GM12891 (cell line): ENCODE data around the gene C6orf52.
"Not testable (repeated sequence)": the region's sequence is repeated elsewhere in the genome, so short reads cannot be mapped to it uniquely, and the experiment has no call there.

Experiments used
- DNase-seq: peaks from one replicate; pipeline ENCODE4 v3.0.0; 2011; ENCODE audit warnings: low spot score; ENCODE audit not compliant: insufficient read length
- FAIRE-seq: peaks from 2 replicates; lab custom pipeline; 2011; peaks lifted over from hg19 to GRCh38; lab: Jason Lieb, UNC
- PAX5 ChIP-seq: IDR thresholded peaks from 2 replicates; pipeline ENCODE4 v1.6.1; 2011; ENCODE audit warnings: low read length, moderate library complexity, mild to moderate bottlenecking; ENCODE audit not compliant: insufficient read depth, severe bottlenecking
- POLR2A ChIP-seq: IDR thresholded peaks from 2 replicates; pipeline ENCODE4 v1.6.1; 2011; ENCODE audit warnings: low read depth, low read length, control low read depth
- POLR2AphosphoS5 ChIP-seq: IDR thresholded peaks from 2 replicates; pipeline ENCODE4 v1.6.1; 2011; ENCODE audit warnings: low read depth, low read length, control low read depth
- POU2F2 ChIP-seq: IDR thresholded peaks from 2 replicates; pipeline ENCODE4 v1.6.1; 2011; ENCODE audit warnings: low read depth, mild to moderate bottlenecking, control low read depth, low read length, moderate library complexity
- SPI1 ChIP-seq: IDR thresholded peaks from 2 replicates; pipeline ENCODE4 v1.6.1; 2011; ENCODE audit warnings: low read depth, low read length, control low read depth
- TAF1 ChIP-seq: IDR thresholded peaks from 2 replicates; pipeline ENCODE4 v1.6.1; 2011; ENCODE audit warnings: low read depth, low read length, control low read depth

C6orf52 gene

GRCh38 chr6:10682355-10682988, 11.9 kb downstream of the C6orf52 start:
- no peak for FAIRE-seq
- no peak for DNase-seq
- TF ChIP-seq POLR2AphosphoS5 = no peak
- no peak for TF ChIP-seq TAF1
- TF ChIP-seq POLR2A = no peak
- no peak for TF ChIP-seq PAX5
- no peak for TF ChIP-seq POU2F2
- TF ChIP-seq SPI1 = no peak

GRCh38 chr6:10681795-10682194, 12.6 kb downstream of the C6orf52 start:
- TF ChIP-seq SPI1 (no peak), POLR2A (no peak), POU2F2 (no peak), POLR2AphosphoS5 (no peak), PAX5 (no peak), TAF1 (no peak)
- DNase-seq (no peak), FAIRE-seq (no peak)

GRCh38 chr6:10678456-10678855, 16.0 kb downstream of the C6orf52 start:
- DNase-seq (no peak), FAIRE-seq (no peak)
- no peak for TF ChIP-seq TAF1
- no peak for TF ChIP-seq SPI1

- TF ChIP-seq SPI1 = no peak
- no peak for TF ChIP-seq TAF1
- TF ChIP-seq PAX5 = no peak
- no peak for TF ChIP-seq POU2F2
- no peak for TF ChIP-seq POLR2A
- no peak for TF ChIP-seq POLR2AphosphoS5
- DNase-seq (no peak), FAIRE-seq (no peak)
Measured at GRCh38 chr6:10676403-10676802, 18.0 kb downstream of the C6orf52 start.

- FAIRE-seq (no peak), DNase-seq (no peak)
- no peak for TF ChIP-seq SPI1
- no peak for TF ChIP-seq PAX5
- no peak for TF ChIP-seq POLR2A
- no peak for TF ChIP-seq POU2F2
- no peak for TF ChIP-seq TAF1
- TF ChIP-seq POLR2AphosphoS5 = no peak
Measured at GRCh38 chr6:10668126-10668917, 26.1 kb downstream of the C6orf52 start.

- not testable (repeated sequence) for DNase-seq, FAIRE-seq
Measured at GRCh38 chr6:10665595-10665994, 28.8 kb downstream of the C6orf52 start.

GRCh38 chr6:10662742-10663141, 31.7 kb downstream of the C6orf52 start:
- no peak for TF ChIP-seq POU2F2
- no peak for TF ChIP-seq SPI1
- no peak for TF ChIP-seq PAX5
- TF ChIP-seq POLR2AphosphoS5 = no peak
- TF ChIP-seq POLR2A = no peak
- TF ChIP-seq TAF1 = no peak
- DNase-seq (no peak), FAIRE-seq (no peak)

GRCh38 chr6:10662207-10662606, 32.2 kb downstream of the C6orf52 start:
- FAIRE-seq (no peak), DNase-seq (no peak)
- TF ChIP-seq POLR2A = no peak
- TF ChIP-seq POU2F2 = no peak
- TF ChIP-seq POLR2AphosphoS5 = no peak
- no peak for TF ChIP-seq SPI1
- TF ChIP-seq TAF1 = no peak
- TF ChIP-seq PAX5 = no peak

- not testable (repeated sequence) for FAIRE-seq
Measured at GRCh38 chr6:10660431-10661191, 33.8 kb downstream of the C6orf52 start.

GRCh38 chr6:10659699-10660348, 34.6 kb downstream of the C6orf52 start:
- TF ChIP-seq POLR2AphosphoS5 = no peak
- TF ChIP-seq POU2F2 = no peak
- TF ChIP-seq SPI1 = no peak
- TF ChIP-seq PAX5 = no peak
- TF ChIP-seq POLR2A = no peak
- TF ChIP-seq TAF1 = no peak
- DNase-seq = no peak
- no peak for FAIRE-seq

More at GRCh38 chr6:10660431-10661191, 33.8 kb downstream of the C6orf52 start:
- DNase-seq = not testable (repeated sequence)
